SU-DHL-6 (cell line): Measurements from ENCODE around the gene BICC1.

ENCODE experiments used
- H2AFZ ChIP-seq: fragments of 200-600 bp; sonication (generic); 2 replicates; pipeline ENCODE4 v1.6.1; 2014; ENCODE audit warnings: low read depth, mild to moderate bottlenecking, moderate library complexity, mixed read lengths, antibody characterized with exemption, low read length; ENCODE audit not compliant: severe bottlenecking
- H3F3A ChIP-seq: fragments of 200-600 bp; shearing (Covaris generic); 2 replicates; pipeline ENCODE4 v1.6.0; 2016; ENCODE audit warnings: antibody characterized with exemption, mild to moderate bottlenecking; ENCODE audit not compliant: insufficient read depth
- H3K27ac ChIP-seq: fragments of 200-600 bp; sonication (generic); 2 replicates; pipeline ENCODE4 v1.5.1; 2016; ENCODE audit warnings: low read depth, mild to moderate bottlenecking, low read length, moderate library complexity, mixed read lengths
- H3K27me3 ChIP-seq: fragments of 200-600 bp; sonication (generic), shearing (Covaris generic); 2 replicates; pipeline ENCODE4 v1.6.0; 2014; ENCODE audit warnings: mild to moderate bottlenecking, low read length
- H3K36me3 ChIP-seq: fragments of 200-600 bp; sonication (generic); 2 replicates; pipeline ENCODE4 v1.6.1; 2014; ENCODE audit warnings: mild to moderate bottlenecking, low read length, mixed read lengths
- H3K4me2 ChIP-seq: fragments of 300-600, 200-600 bp; shearing (Covaris generic), sonication (generic); 2 replicates; pipeline ENCODE4 v1.6.0; 2014; ENCODE audit warnings: low read length, low read depth, mild to moderate bottlenecking; ENCODE audit not compliant: poor library complexity, severe bottlenecking
- H3K4me3 ChIP-seq: fragments of 200-600 bp; sonication (generic); 2 replicates; pipeline ENCODE4 v1.5.1; 2014; ENCODE audit warnings: antibody characterized with exemption, low read length, mild to moderate bottlenecking, mixed read lengths; ENCODE audit not compliant: insufficient read depth, poor library complexity, severe bottlenecking
- H3K79me2 ChIP-seq: fragments of 200-600 bp; sonication (generic); 2 replicates; pipeline ENCODE4 v1.6.1; 2014; ENCODE audit warnings: mild to moderate bottlenecking, low read length, moderate library complexity; ENCODE audit not compliant: insufficient read depth
- H3K9ac ChIP-seq: fragments of 200-600 bp; sonication (generic); 2 replicates; pipeline ENCODE4 v1.7.0; 2014; ENCODE audit warnings: mild to moderate bottlenecking, low read length
- H3K9me2 ChIP-seq: fragments of 200-600 bp; sonication (generic); replicated peaks from 2 replicates; pipeline ENCODE4 v1.6.1; 2014; ENCODE audit warnings: low read length; ENCODE audit not compliant: insufficient read depth
- H3K9me3 ChIP-seq: fragments of 200-600 bp; sonication (generic); 2 replicates; pipeline ENCODE4 v1.6.1; 2014; ENCODE audit warnings: low read length, mixed read lengths; ENCODE audit not compliant: insufficient read depth
- H4K20me1 ChIP-seq: fragments of 200-600 bp; sonication (generic); 2 replicates; pipeline ENCODE4 v1.6.1; 2014; ENCODE audit warnings: low read depth, mild to moderate bottlenecking, antibody characterized with exemption, low read length, moderate library complexity, mixed read lengths
- CTCF ChIP-seq: fragments of 200-600 bp; sonication (generic); IDR thresholded peaks from one replicate; pipeline ENCODE4 v1.5.1; 2017; ENCODE audit warnings: antibody characterized with exemption, mild to moderate bottlenecking, low read length, moderate library complexity; ENCODE audit not compliant: insufficient read depth, poor library complexity, severe bottlenecking
- EZH2phosphoT487 ChIP-seq: fragments of 200-600 bp; sonication (generic), shearing (Covaris generic); conservative IDR thresholded peaks from 2 replicates; pipeline ENCODE4 v1.6.1; 2018; ENCODE audit warnings: mild to moderate bottlenecking, antibody characterized with exemption, low read length, moderate library complexity, mixed read lengths

Gene BICC1

GRCh38 chr10:58567652-58568051, 55.0 kb downstream of the BICC1 start:
- Histone ChIP-seq H3K4me2 (no peak overlapping the region), H3K9me2 (no peaks in the 10 kb centered on the region), H4K20me1 (no peaks in the 10 kb centered on the region), H3K27ac (no peak overlapping the region), H3K36me3 (no peaks in the 10 kb centered on the region), H3K4me3 (no peak overlapping the region), H3K9me3 (no peaks in the 10 kb centered on the region), H3K9ac (no peak overlapping the region), H2AFZ (no peak overlapping the region), H3F3A (no peaks in the 10 kb centered on the region), H3K27me3 (no peaks in the 10 kb centered on the region), H3K79me2 (no peaks in the 10 kb centered on the region)
- no peak for TF ChIP-seq EZH2phosphoT487
- no peak for TF ChIP-seq CTCF

DNA sequence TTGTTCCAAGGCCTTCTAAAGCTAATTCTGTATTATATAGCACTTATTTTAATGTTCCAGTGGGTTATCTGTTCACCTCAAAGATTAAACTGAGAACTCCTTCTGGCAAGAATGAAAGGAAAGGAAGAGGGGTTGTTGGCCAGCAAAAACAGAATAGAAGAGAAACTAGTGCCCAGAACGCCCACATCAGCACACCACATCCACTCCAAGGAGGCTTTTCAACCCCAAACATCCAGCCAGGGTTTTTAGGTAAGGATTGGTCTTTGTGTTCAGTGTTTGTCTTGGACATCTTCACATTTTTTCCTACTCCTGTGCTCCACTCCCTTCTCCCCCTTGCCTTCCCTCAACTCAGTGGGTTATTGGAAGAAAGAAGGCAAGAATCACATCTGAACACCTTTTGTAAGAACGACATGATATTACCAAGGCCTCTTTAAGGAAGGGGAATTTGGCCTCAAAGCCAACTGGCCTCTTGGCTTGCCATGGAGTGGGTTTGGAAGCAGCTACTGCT, 55.8 kb downstream of the BICC1 start:
- Histone ChIP-seq H3K4me2 (no peak overlapping the region), H4K20me1 (no peaks in the 10 kb centered on the region), H3K79me2 (no peaks in the 10 kb centered on the region), H3K27me3 (no peaks in the 10 kb centered on the region), H3K27ac (no peak overlapping the region), H2AFZ (no peak overlapping the region), H3K9ac (no peak overlapping the region), H3K9me2 (no peaks in the 10 kb centered on the region), H3K36me3 (no peaks in the 10 kb centered on the region), H3K9me3 (no peaks in the 10 kb centered on the region), H3F3A (no peaks in the 10 kb centered on the region), H3K4me3 (no peak overlapping the region)
- TF ChIP-seq EZH2phosphoT487 (no peak), CTCF (no peak)

GRCh38 chr10:58570307-58570723, 57.6 kb downstream of the BICC1 start:
- Histone ChIP-seq H2AFZ (no peak overlapping the region), H3K27me3 (no peaks in the 10 kb centered on the region), H3K36me3 (no peaks in the 10 kb centered on the region), H3K9ac (no peak overlapping the region), H3K79me2 (no peaks in the 10 kb centered on the region), H3K4me2 (no peak overlapping the region), H3F3A (no peaks in the 10 kb centered on the region), H4K20me1 (no peaks in the 10 kb centered on the region), H3K9me2 (no peaks in the 10 kb centered on the region), H3K9me3 (no peaks in the 10 kb centered on the region), H3K4me3 (no peak overlapping the region), H3K27ac (no peak overlapping the region)
- TF ChIP-seq EZH2phosphoT487 (no peak), CTCF (no peak)
